HG03060 (cell line): ENCODE results near the gene NFATC2.
A peak's percentile ranks its signal among the peaks of the same experiment; 100 is the strongest.

ENCODE experiments used
- ATAC-seq: cut with Tn5 transposase; IDR thresholded peaks from one replicate; pipeline ENCODE4 v1.9.1; 2021; ENCODE audit warnings: low read depth, moderate number of reproducible peaks; ENCODE audit not compliant: unreplicated experiment

NFATC2 gene

GRCh38 chr20:51523276-51524013 lies 19.1 kb downstream of the NFATC2 start:
- no peak for ATAC-seq

GRCh38 chr20:51522207-51522606 lies 20.3 kb downstream of the NFATC2 start:
- no peak for ATAC-seq

GRCh38 chr20:51517839-51518238 lies 24.7 kb downstream of the NFATC2 start:
- no peak for ATAC-seq

- no peak for ATAC-seq
Measured at GRCh38 chr20:51516855-51517254, 25.7 kb downstream of the NFATC2 start.

GRCh38 chr20:51514836-51515235 lies 27.7 kb downstream of the NFATC2 start:
- no peak for ATAC-seq

GRCh38 chr20:51514249-51514648 lies 28.3 kb downstream of the NFATC2 start:
- ATAC-seq: no peak

- no peak for ATAC-seq
Measured at GRCh38 chr20:51513545-51513944, 29.0 kb downstream of the NFATC2 start.

GRCh38 chr20:51512645-51513044 lies 29.9 kb downstream of the NFATC2 start:
- no peak for ATAC-seq

GRCh38 chr20:51511861-51512619 lies 30.5 kb downstream of the NFATC2 start:
- ATAC-seq: no peak

- ATAC-seq: no peak
Measured at GRCh38 chr20:51510936-51511605, 31.4 kb downstream of the NFATC2 start.

- no peak for ATAC-seq
Measured at GRCh38 chr20:51510169-51510568, 32.4 kb downstream of the NFATC2 start.

GRCh38 chr20:51509208-51509607 lies 33.3 kb downstream of the NFATC2 start:
- no peak for ATAC-seq

- no peak for ATAC-seq
Measured at GRCh38 chr20:51508780-51509179, 33.7 kb downstream of the NFATC2 start.

- ATAC-seq: no peak
Measured at GRCh38 chr20:51508158-51508557, 34.4 kb downstream of the NFATC2 start.

GRCh38 chr20:51507216-51508036 lies 35.1 kb downstream of the NFATC2 start:
- no peak for ATAC-seq

GRCh38 chr20:51506527-51507215 lies 35.8 kb downstream of the NFATC2 start:
- no peak for ATAC-seq

GRCh38 chr20:51505566-51505965 lies 37.0 kb downstream of the NFATC2 start:
- ATAC-seq: no peak

GRCh38 chr20:51503376-51503775 lies 39.1 kb downstream of the NFATC2 start:
- ATAC-seq: no peak

GRCh38 chr20:51500936-51501335 lies 41.6 kb downstream of the NFATC2 start:
- ATAC-seq: no peak

GRCh38 chr20:51500311-51500710 lies 42.2 kb downstream of the NFATC2 start:
- peak; percentile 65 for ATAC-seq
